Globus pallidus (tissue), 1 donor: ENCODE data around the gene NTSR1.

Source experiments
- DNase-seq: peaks from one replicate; pipeline ENCODE4 v3.0.0-alpha.2; 2015; ENCODE audit warnings: low spot score

NTSR1 gene

GRCh38 chr20:62755817-62756724 lies 47.4 kb downstream of the NTSR1 start:
- DNase-seq = no peak

- no peak for DNase-seq
These were observed 49.7 kb downstream of the NTSR1 start for GRCh38 chr20:62758226-62758912.

GRCh38 chr20:62759981-62760431 lies 51.4 kb downstream of the NTSR1 start:
- DNase-seq = no peak

GRCh38 chr20:62760471-62760855 lies 51.8 kb downstream of the NTSR1 start:
- no peak for DNase-seq

- DNase-seq = no peak
These were observed 52.5 kb downstream of the NTSR1 start for GRCh38 chr20:62760856-62761758.

GRCh38 chr20:62761759-62762131 lies 53.1 kb downstream of the NTSR1 start:
- DNase-seq = no peak

GRCh38 chr20:62762376-62762775 lies 53.7 kb downstream of the NTSR1 start:
- DNase-seq = no peak

GRCh38 chr20:62762801-62763368 lies 54.2 kb downstream of the NTSR1 start:
- no peak for DNase-seq

- no peak for DNase-seq
These were observed 54.8 kb downstream of the NTSR1 start for GRCh38 chr20:62763404-62763803.

- DNase-seq = no peak
These were observed 55.7 kb downstream of the NTSR1 start for GRCh38 chr20:62764156-62764935.

GRCh38 chr20:62765021-62765420 lies 56.4 kb downstream of the NTSR1 start:
- DNase-seq = no peak

GRCh38 chr20:62765432-62766070 lies 56.9 kb downstream of the NTSR1 start:
- no peak for DNase-seq

GRCh38 chr20:62766071-62766450 lies 57.4 kb downstream of the NTSR1 start:
- no peak for DNase-seq

- no peak for DNase-seq
These were observed 58.1 kb downstream of the NTSR1 start for GRCh38 chr20:62766716-62767115.

- DNase-seq = no peak
These were observed 59.6 kb downstream of the NTSR1 start for GRCh38 chr20:62768234-62768546.

- no peak for DNase-seq
These were observed 60.1 kb downstream of the NTSR1 start for GRCh38 chr20:62768551-62769287.

- no peak for DNase-seq
These were observed 60.9 kb downstream of the NTSR1 start for GRCh38 chr20:62769346-62770071.

- DNase-seq = no peak
These were observed 61.7 kb downstream of the NTSR1 start for GRCh38 chr20:62770111-62770910.

- DNase-seq = no peak
These were observed 62.3 kb downstream of the NTSR1 start for GRCh38 chr20:62770916-62771315.
